Endothelial cell of umbilical vein (primary cell): ENCODE data around the gene MCM3AP.

Experiments used
- MAX ChIP-seq: IDR thresholded peaks from 2 replicates; pipeline ENCODE4 v1.6.1; 2011; ENCODE audit not compliant: insufficient read depth, insufficient read length
- POLR2AphosphoS5 ChIP-seq: IDR thresholded peaks from 2 replicates; pipeline ENCODE4 v1.6.1; 2012; ENCODE audit warnings: low read depth, mild to moderate bottlenecking, control low read depth, low read length, moderate library complexity; ENCODE audit not compliant: insufficient read depth
- TF ChIP-seq, protein P1 (sequence below), 2 donors: IDR thresholded peaks; 1 replicate in 1 of 2; 2 replicates in 1 of 2; pipeline ENCODE4 v1.5.1; 2011; ENCODE audit warnings: low read length in 2 of 2, mild to moderate bottlenecking in 2 of 2, moderate library complexity in 2 of 2, control low read depth in 1 of 2, inconsistent platforms in 1 of 2, low read depth in 1 of 2; ENCODE audit not compliant: insufficient read depth in 1 of 2; ENCODE audit errors: extremely low read depth in 1 of 2

DNA sequence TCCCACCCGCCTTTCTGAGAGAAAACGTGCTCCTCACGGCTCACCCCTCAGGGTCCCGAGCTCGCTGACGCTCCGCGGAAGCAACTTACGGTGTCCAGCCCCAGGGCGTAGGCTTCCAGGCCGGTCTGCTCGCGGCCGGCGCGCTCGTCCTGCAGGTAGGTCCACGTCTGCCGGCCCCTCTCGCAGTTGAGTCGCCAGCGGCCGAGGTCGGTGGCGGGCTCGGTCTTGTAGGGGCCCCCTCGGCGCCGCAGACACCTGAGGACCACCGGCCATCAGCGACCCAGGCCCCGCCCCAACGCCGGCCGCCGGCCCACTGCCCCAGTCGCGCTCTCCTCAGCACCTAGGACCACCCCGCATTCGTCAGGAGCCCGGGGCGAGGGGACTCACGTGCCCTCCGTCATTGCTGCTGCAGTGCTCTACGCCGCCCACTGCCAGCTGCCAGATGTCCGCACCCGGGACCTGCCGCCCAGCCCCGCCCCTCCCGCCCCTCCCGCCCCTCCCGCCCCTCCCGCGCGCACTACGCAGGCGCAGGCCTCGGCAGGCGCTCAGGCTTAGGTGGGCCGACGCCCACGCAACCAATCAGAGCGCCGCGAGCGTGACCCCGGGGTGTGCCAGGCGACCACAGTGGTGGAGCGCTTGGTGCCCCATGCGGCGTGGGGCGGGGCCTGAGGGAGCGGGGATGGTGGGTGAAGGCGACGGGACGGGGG, 56.9 kb downstream of the MCM3AP start, which contains the start of gene LSS:
- TF ChIP-seq, protein P1, sequence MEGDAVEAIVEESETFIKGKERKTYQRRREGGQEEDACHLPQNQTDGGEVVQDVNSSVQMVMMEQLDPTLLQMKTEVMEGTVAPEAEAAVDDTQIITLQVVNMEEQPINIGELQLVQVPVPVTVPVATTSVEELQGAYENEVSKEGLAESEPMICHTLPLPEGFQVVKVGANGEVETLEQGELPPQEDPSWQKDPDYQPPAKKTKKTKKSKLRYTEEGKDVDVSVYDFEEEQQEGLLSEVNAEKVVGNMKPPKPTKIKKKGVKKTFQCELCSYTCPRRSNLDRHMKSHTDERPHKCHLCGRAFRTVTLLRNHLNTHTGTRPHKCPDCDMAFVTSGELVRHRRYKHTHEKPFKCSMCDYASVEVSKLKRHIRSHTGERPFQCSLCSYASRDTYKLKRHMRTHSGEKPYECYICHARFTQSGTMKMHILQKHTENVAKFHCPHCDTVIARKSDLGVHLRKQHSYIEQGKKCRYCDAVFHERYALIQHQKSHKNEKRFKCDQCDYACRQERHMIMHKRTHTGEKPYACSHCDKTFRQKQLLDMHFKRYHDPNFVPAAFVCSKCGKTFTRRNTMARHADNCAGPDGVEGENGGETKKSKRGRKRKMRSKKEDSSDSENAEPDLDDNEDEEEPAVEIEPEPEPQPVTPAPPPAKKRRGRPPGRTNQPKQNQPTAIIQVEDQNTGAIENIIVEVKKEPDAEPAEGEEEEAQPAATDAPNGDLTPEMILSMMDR (IDR thresholded peaks at IDR 0.05; ENCODE audit: extremely low read depth in 1 of 2, insufficient read depth in 1 of 2, low read depth in 1 of 2, low read length in 2 of 2): no peak
- TF ChIP-seq POLR2AphosphoS5: peak; percentile 49
- peak; percentile 58 for TF ChIP-seq MAX
